ENCODE results near the gene CBY1.
"Not testable (repeated sequence)": the region's sequence is repeated elsewhere in the genome, so short reads cannot be mapped to it uniquely, and the experiment has no call there.

CBY1 gene

DNA sequence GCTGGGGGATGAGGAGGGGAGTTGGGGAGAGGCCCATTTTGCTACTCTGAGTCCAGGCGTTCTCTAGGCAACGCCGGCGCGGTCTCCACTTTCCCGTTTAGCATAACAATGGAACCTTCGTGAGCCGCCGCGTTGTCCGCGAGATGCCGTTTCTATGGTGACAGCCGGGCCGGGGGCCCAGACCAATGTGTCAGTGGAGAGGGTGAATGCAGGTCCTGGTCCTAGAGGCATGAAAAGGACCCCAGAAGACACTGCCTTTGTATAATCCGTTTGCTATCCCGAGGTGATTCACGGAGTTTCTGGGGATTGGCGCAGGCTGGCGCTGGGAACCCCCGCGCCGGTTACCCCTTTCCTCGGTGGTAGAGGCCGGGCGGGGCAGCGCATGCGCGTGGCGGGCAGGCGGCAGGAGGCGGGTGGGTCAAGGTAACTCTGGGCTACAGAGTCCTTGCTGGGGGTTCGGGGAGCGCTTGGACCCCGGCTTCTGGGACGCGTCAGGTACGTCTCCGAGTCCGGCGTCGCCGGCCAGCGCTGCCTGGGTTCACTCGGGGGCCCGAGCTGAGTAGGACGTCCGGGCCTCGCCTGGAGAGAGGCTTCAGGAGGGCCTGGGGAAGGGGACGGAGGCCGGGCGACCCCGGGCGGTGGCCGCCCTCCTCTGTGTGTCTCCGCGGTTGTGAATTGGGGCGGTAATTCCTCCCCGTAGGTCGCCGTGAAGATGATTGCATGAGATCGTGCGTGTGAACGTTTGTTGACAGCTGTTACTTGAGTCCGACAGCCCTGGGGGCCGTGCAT lies at the start of gene CBY1, which contains the start of gene FAM227A:
CBY1 (plus strand) TSS at position 383 of the 789 bp plus-strand sequence. CDS start 11,417 bp downstream, outside the sequence.
FAM227A (minus strand) TSS at position 137 of the 789 bp plus-strand sequence. CDS start 6,224 bp downstream, outside the sequence.
- DNase-seq = peak; percentile 97

DNA sequence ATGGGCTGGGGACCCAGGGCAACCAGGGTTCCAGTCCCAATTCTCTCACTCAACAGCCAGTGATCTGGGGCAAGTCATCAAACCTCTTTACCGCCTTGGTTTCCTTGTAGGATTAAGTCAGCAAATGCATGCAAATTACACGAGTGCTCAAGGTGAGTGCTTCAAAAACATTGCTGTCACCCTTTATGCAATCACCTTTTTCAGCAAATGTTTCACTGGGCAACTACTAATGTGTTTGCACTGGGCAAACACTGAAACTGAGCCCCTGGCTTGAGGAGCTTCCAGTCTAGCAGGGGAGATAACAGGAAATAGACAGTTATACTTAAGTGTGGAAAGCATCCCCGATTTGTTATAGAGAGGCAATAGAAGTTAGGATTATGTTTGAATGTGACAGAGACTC lies 48.8 kb upstream of the CBY1 start:
- DNase-seq = no peak

DNA sequence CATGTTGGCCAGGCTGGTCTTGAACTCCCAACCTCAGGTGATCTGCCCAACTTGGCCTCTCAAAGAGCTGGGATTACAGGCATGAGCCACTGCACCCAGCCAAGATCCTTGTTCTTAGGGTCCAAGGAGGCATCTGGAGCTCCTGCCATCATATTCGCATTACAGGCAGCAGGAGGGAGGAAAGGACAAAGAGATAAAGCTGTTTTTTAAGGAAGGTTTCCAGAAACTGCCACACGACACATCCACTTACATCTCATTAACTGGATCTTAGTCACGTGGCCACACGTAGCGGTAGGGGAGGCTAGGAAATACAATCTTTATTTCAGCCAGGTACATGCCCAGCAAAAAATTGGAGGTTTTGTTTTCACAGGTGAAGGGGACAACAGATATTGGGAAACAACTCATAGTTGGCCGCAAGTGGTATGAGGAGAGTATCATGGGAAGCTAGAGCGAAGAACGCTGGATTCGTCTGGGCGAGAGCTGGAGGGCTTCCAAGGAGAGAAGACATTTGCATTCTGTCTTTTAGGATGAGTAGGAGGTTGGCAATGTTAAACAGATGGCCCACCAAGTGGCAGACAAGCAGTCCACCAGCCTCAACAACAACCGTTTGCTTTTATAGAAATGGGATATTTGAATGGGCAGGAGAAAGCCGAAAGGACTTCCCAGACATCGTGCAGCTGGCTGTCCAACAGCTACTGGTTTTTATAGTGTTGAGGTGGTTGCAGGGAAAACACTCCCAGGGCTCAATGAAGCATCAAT lies 47.3 kb upstream of the CBY1 start:
- DNase-seq = no peak

DNA sequence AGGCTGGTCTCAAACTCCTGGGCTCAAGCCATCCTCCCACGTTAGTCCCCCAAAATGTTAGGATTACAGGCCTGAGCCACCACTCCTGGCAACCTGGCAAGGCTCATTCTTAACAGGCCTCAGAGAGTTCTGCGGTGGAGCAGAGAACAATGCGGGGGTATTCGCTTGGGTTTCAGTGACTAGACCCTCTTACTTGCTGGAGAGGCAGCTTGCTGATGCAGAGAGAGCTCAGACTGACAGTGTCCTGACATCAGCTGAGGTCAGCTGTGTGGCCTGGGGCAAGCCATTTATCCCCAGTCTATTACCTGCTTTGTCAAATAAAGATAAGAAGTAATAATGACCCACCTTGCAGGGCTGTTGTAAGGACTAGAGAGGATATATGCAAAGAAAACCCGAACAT lies 46.2 kb upstream of the CBY1 start:
- DNase-seq = no peak

DNA sequence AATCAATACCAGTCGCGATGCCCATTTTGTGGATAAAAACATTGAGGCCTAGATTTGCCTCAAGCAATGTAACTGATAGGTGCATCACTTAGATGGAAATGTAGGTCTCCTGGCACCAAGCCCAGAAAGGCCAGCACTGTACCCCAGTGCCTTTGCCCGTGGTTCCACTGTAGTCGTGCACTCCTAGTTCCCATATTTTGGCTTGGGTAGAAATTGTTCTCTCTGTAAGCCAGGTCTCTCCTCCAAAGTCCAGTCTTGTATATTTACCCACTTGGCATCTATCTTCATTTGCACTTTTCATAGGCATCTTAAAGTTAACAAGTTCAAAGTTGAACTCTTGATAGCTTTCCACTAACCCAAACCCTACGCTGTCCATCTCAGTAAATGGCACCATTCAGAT lies 44.9 kb upstream of the CBY1 start:
- no peak for DNase-seq

DNA sequence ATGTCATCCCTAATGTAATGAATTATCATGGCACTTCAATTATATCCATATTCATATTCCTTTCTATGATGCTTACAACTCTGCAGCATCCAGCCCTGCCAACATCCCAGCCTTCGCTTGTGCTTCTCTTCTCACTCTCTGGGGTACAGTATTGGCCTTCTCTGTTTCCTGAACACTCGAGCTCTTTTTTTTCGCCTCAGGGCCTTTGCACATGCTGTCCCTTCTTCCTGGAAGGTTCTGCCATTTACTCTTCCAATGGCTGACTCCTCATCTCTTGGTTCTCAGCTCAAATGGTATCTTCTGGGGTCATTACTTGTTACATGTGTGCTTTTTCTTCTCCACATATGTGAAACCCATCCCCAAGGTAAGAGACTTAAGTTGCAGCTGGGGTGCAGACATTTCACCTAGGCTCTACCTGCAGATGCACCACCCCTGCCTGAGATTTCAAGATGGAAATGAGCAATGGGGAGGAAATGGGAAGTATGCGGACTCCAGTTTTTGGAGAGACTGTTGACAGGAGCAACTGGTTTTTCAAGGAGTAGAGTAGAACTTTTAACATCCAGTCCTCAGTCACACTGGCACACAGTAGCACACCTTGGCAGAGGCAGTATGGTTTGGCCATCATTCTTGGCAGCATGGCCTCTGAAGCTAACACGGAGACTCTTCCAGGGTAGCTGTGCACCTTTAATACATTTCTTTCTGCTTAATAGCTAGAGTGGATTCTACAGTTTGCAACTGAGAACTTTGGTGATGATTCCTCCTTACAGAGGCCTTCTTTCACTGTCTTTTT lies 44.0 kb upstream of the CBY1 start:
- no peak for DNase-seq

DNA sequence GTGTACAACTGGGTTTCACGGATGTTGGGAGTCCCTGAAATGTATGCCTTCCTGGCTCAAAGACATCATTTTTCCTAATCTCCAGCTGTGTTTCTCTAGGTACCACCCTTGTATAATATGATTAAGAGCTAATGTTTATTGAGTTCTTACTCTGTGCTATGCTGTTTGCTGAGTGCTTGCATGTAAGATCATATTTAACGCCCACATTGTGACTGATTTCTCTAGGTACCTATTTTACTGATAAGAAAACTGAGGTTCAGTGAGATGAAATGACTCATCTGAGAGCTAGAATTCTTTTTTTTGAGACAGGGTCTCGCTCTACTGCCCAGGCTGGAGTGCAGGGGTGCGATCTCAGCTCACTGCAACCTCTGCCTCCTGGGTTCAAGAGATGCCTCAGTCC lies 42.9 kb upstream of the CBY1 start:
- DNase-seq = no peak

DNA sequence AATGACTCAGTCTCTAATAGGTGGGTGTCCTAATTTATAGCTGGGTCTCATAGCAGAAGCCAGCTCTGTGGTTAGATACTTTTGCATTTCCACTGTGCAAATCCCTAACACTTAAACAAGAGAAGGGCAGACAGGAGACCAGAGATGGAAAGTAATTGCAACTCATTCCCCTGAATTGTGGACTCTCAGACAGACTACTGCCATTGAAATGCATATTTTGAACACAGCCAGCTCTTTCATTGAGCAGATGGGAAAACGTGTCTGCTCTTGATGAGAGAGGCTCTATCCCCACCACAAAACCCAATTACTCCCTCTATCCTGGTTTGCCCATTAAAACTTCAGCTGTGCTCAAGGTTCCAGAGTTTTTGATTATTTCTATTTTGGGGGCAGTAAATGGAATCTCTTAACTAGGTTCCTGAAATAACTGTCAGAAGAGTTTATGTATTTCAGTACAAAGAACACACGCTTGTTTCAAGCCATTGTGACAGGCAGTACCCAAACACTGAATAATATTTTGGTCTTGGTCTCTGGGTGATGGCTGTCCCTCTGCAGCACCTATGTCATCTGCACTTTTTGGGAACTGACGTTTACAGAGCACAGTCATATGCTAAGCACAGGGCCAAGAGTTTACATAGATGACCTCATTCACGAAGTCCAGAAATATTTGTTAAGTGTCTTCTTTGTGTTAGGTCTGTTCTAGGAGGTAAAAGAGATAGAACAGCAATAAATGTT lies 41.9 kb upstream of the CBY1 start:
- DNase-seq = no peak

DNA sequence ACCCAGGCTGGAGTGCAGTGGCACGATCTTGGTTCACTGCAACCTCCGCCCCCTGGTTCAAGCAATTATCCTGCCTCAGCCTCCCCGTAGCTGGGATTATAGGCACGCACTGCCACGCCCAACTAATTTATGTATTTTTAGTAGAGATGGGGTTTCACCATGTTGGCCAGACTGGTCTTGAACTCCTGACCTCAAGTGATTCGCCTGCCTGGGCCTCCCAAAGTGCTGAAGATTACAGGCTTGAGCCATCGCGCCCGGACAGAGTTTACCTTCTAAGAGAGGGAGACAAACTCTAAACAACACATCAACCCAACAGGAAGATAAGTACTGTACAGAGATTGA lies 41.4 kb upstream of the CBY1 start:
- DNase-seq = not testable (repeated sequence)

DNA sequence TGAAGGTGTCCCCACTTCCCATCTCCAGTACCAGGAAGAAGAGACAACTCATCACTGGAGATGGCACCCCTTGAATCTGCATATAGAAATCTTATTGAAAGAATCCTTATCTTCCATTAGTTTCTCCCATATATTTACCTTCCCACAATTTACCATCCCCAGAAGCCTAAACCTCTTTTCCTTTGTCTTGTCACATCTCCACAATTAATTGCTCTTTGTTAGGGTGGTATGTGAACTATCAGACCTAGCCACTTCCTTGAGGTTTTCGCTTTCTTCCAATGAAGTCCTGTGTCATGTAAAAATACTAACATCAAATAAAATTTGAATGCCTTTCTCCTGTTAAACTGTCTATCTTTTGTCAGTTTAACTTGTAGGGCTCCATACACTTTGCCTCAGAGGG lies 38.2 kb upstream of the CBY1 start:
- no peak for DNase-seq

DNA sequence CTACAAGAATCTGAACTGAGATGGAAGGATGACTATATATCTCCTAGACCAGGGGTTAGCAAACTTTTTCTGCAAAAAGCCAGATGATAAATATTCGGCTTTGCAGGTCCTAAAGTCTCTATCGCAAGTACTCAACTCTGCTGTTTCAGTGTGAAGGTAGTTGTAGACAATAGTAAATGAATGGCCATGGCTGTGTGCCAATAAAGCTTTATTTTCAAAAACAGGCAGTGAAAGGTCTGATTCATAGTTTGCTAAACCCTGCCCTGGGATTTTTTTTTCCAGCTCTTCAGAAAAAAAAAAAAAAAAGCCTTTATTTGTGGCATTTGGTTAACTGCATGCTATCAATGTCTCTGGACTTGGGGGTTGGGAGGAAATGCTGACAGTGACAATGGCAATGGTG lies 37.8 kb upstream of the CBY1 start:
- DNase-seq = no peak

DNA sequence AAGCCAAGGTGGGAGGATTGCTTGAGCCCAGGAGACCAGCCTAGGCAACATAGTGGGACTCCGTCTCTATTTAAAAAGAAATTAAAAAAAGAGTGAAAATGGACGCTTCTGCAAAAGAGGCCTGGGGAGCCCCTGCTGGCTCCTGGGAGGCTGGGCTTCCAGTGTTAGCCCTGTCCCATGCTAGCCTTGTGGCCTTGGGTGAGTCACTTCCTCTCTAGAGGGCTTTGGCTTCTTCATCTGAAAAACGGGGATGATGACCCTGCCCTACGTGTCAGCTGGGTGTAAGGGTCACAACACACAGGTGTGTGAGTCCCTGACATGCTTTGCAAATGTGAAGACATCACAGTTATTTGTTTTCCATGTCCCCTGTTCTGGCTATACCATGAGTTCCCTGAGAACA lies 33.1 kb upstream of the CBY1 start:
- DNase-seq = no peak

DNA sequence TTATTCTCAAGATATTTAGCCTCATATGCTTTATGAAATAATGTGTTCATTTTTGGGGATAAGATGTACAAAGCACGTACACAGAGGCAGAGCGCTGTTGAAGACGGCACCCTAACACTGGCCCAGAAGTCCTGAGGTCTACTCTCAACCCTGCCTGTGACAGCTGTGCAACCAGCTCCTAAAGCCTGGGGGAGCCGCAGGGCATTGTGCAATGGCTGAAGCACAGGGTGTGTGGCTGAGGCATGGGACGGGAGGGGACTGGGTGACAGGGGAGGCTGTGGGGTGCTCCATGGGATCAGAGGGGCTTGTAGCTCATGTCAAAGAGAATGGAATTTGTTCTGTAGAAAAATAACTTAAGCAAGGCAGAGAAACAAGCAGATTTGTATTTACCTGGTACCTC lies 28.0 kb upstream of the CBY1 start:
- DNase-seq = no peak

DNA sequence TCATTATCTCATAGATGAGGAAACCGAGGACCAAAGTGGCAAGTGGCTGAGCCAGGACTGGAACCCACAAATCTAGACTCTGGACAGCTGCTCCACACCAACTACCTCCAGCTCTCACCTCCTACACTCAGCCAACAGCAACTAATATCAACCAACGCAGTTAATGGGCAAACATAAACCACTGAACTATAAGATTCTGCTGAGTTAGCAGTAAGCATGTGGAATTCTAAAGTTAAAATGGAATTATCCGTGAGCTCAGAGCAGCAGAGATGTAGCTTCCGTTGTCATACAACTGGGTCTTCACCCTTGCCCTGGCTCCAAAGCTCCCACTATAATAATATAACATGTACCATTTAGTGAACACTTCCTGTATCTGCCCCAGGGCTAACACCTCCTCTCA lies 27.3 kb upstream of the CBY1 start:
- no peak for DNase-seq

DNA sequence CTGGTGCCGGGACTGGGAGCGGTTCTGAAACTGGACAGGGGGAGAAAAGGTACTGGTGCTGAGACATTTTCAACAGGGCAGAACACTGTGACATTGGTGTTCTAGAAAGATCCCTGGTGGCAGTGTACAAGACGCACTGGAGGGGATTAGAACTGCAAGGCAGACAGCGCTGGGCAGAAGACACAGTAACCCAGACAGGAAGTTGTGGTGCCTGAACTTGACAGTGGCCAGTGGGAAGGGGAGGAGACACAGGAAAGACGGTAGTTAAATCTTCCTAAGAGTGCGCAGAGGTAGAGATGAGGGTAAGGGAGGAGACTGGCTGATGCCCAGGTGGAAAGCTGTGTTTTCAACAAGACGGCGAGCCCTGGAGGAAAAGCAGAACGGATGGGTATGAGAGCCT lies 24.7 kb upstream of the CBY1 start:
- DNase-seq = no peak

DNA sequence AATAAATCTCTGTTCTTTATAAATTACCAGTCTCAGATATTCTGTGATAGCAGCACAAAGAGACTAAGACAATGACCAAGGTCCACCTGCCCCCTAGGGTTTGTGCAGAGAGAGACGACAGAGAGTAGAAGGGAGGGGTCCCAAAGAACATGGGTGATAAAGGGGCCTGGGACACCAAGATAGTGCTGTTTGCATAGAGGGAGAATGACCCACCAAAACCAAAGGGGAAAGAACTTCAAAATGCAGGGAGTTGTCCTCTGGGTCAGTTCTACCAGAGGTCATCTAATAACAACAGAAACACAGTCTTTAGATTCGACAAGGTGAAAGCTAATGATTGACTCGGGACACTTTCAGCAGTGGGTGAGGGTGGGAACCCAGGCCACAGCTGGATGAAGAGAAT lies 23.9 kb upstream of the CBY1 start:
- no peak for DNase-seq

DNA sequence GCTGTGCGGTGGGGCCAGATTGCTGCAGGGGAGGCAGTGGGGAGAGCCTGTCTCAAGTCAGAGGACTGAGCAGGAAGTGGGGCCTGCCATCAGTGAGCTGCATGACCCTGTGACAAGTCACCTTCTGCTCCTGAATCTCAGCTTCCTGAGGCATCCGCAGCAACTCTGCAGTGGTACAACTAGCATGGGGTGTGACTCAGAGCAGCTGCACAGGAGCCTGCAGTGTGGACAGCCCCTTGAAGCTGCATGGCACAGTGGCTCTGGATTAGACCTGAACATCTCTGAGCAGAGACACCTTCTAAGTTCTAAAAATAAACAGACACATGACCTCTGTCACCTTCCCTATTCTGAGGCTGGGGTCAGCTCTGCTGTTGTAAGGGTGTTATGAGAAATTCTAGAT lies 18.2 kb upstream of the CBY1 start:
- DNase-seq = no peak

DNA sequence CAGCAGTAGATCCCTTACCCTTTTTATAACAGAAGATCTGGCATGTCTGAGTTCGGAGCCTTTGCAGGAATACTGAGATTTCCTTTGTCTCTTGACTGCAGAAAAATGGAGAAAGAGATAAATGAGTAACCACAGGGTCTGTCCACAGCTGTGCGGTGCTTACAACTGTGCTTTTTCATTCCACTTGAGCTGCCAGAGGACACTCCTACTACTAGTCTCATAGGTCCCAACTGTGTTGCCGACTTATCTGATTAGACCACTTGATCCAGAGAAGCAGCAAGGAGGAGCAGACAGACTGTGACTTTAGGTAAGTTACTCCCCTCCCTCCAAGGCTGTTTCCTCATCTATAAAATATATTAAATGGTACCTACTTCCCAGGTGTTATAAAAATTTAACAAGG lies 17.7 kb upstream of the CBY1 start:
- no peak for DNase-seq

DNA sequence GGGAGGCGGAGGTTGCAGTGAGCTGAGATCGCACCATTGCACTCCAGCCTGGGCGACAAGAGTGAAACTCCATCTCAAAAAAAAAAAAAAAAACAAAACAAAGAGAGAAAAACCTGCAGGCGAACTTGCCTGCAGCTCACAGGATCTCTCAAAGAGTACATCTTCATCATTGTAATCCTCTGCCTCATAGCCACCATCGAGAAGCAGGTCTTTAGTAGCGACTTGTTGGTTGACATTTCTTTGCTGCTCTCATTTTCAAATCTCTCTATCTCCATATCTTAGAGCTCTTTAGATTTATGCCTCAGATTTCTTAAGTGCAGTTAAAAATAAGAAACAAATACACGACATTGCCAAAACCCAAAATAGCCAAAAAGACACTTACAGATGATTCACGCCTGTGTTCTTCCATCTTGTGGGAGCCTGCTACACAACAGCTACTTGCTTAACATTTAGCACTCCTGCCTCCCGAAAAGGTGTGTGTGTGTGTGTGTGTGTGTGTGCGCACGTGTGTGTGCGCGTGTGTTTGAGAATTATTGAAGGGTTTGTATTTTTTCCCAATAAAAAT lies 14.9 kb upstream of the CBY1 start:
- no peak for DNase-seq

DNA sequence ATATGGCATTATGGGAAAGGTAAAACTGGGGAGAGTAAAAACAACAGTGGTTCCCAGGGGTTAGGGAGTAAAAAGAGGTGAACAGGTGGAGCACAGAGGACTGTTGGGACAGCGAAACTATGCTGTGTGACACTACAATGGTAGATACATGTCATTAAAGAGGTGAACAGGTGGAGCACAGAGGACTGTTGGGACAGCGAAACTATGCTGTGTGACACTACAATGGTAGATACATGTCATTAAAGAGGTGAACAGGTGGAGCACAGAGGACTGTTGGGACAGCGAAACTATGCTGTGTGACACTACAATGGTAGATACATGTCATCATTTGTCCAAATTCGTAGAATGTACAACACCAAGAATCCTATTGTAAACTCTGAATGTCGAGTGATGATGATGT lies 12.2 kb upstream of the CBY1 start:
- not testable (repeated sequence) for DNase-seq

DNA sequence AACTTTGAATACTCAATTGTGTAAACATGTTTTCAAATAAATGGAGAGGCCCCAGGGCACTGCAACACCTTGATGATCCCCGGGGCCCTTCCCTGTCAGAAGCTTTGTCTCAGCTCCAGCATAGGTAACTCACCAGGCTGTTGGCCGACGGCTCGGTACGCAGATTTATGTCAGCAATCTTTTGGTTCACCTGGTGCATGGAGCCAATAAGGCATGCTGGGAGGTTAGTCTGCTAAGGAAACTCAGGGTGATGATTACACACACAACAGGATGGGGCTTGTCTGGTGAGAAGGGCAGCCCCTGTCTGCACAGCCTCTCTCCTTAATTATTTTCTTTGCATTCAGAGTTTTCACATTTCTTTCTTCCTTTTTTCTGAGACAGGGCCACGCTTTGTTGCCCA lies 11.0 kb upstream of the CBY1 start:
- no peak for DNase-seq

DNA sequence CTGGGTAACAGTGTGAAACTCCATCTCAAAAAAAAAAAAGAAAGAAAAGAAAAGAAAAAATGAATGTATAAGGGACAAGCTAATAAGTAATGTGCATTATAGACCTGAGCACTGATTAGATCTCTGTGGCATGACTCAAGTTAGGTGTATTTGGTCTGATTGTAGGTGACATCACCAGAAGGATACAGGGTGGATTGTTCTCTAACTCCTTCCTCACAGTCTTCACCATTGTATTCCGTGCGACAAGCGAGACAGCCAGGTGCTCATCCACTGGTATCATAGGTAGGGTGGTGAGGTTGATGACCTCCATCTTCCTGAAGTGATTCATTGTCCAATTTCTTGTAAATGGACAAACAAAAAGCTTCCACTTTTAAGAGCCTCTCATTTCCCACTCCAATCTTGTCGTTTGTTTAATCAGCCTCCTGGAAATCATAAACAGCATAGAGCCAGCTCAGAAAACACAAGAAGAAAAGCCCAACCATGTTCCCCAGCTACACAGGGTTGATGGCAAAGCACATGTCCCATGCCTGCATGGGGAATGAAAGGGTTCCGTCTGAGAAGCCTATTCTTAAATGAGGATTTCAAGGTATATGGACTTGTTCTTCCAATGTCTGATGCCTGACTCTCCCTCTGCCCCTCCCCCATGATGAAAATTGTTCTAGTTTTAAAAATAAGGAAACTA lies 6.5 kb upstream of the CBY1 start:
- no peak for DNase-seq
